Activated CD4-positive, CD25-positive, alpha-beta regulatory T cell treated with anti-CD3 and anti-CD28 coated beads, Interleukin-2, amount 50 U/mL, for 16 hours (primary cell): ENCODE data around the gene MAN1C1.

ENCODE experiments used
- DNase-seq: peaks from one replicate; pipeline ENCODE4 v3.0.0-alpha.2; 2020; ENCODE audit warnings: low read depth, low spot score

MAN1C1 gene

GRCh38 chr1:25677193-25677773 lies 60.7 kb downstream of the MAN1C1 start:
- no peak for DNase-seq

GRCh38 chr1:25679171-25679570 lies 62.6 kb downstream of the MAN1C1 start:
- DNase-seq, result no peak

- DNase-seq, result no peak
Measured at GRCh38 chr1:25680701-25681100, 64.1 kb downstream of the MAN1C1 start.

GRCh38 chr1:25682059-25682601 lies 65.5 kb downstream of the MAN1C1 start:
- no peak for DNase-seq

GRCh38 chr1:25683177-25683576 lies 66.6 kb downstream of the MAN1C1 start:
- no peak for DNase-seq

- no peak for DNase-seq
Measured at GRCh38 chr1:25683731-25684130, 67.1 kb downstream of the MAN1C1 start.

GRCh38 chr1:25684216-25684965 lies 67.8 kb downstream of the MAN1C1 start:
- no peak for DNase-seq

- DNase-seq, result no peak
Measured at GRCh38 chr1:25685211-25685750, 68.7 kb downstream of the MAN1C1 start.

- DNase-seq, result no peak
Measured at GRCh38 chr1:25685938-25686665, 69.5 kb downstream of the MAN1C1 start.

GRCh38 chr1:25687221-25688017 lies 70.8 kb downstream of the MAN1C1 start:
- DNase-seq, result no peak

- no peak for DNase-seq
Measured at GRCh38 chr1:25688390-25689119, 72.0 kb downstream of the MAN1C1 start.

- DNase-seq, result no peak
Measured at GRCh38 chr1:25689686-25690381, 73.2 kb downstream of the MAN1C1 start.

- DNase-seq, result no peak
Measured at GRCh38 chr1:25690396-25690956, 73.9 kb downstream of the MAN1C1 start.

GRCh38 chr1:25691211-25691610 lies 74.6 kb downstream of the MAN1C1 start:
- DNase-seq, result no peak

- DNase-seq, result no peak
Measured at GRCh38 chr1:25692560-25692959, 76.0 kb downstream of the MAN1C1 start.

- no peak for DNase-seq
Measured at GRCh38 chr1:25694167-25695007, 77.8 kb downstream of the MAN1C1 start.

GRCh38 chr1:25695090-25695770 lies 78.6 kb downstream of the MAN1C1 start:
- DNase-seq, result no peak

GRCh38 chr1:25695771-25696311 lies 79.2 kb downstream of the MAN1C1 start:
- no peak for DNase-seq
